Measurements from ENCODE around the gene METTL25.

The METTL25 gene

DNA sequence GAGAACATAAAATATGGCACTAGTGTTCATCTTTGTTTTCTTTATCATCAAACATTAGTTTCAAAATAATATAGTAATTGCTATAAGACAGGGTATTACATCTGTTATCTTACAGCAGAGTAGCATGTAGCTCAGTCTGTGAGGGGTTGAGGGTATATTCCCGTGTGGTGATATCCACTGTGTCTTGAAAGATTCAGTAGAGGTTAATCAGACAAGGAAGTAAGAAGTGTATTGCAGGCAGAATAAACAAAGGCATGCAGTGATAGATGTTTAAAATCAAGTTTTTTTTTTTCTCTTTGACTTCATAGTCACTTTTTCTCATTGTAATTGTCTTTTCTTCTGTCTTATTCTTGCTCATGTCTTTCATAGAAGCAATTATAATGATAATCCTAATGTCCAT, 48.3 kb downstream of the METTL25 start:
- DNase-seq = no peak

DNA sequence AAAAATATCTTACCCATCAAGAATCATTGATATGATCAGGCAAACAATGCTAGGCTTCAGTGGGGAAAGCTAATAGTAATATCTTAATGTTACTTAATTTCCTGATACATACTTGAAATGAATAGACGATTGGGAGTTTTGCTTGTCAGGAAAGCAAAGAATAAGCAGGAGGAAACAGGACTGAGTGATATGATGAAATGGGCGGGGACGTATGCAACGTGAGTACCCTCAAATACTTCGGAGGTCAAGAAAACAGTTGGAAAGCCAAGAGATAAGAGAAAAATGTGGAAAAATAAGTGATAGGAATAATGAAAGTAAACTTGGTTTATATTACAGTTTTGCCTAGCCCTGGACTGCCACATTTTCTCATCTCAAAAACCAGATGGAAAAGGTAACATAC, 49.2 kb downstream of the METTL25 start:
- DNase-seq = no peak

GRCh38 chr12:82408844-82409243, 50.5 kb downstream of the METTL25 start:
- no peak for DNase-seq

- no peak for DNase-seq
Measured at GRCh38 chr12:82411546-82412230, 53.4 kb downstream of the METTL25 start.

DNA sequence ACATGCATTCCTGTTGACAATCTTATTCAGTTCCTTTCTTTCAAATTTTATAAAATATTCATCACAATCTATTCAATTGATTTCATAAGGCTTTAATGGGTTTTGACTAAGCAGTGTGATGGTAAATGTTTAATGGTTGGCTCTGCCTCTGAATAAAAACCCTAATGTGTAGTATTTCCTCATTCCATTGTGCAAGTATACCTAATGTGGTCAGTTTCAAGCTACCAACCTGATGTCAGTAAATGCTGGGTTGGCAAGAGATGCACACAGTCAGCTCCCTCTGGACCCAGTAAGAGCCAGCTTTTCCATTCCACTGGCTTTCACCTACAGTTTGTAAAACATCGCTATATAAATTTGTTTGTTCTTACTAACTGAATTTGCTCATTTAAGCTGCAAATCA, 53.9 kb downstream of the METTL25 start:
- DNase-seq = no peak

DNA sequence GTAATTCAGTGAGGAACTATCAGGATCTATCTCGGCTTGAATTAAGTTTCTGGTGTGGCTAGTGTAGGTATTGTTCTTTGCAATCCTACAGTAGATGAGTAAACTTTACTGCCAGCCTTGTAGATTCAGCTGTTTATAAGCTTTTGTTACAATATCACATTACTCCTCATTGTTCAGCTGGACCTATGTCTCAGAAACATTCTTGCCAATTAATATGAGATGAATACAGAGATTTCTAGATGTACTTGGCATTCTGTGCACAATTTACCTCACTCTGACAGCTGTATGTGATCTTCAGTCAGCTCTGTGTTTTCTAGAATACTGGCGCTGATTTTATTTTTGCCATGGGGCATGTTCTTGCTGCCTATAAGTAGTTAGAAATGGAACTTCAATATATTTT, 55.7 kb downstream of the METTL25 start:
- no peak for DNase-seq

- DNase-seq = no peak
Measured at GRCh38 chr12:82414926-82415325, 56.6 kb downstream of the METTL25 start.

- DNase-seq = no peak
Measured at GRCh38 chr12:82415402-82415801, 57.1 kb downstream of the METTL25 start.

DNA sequence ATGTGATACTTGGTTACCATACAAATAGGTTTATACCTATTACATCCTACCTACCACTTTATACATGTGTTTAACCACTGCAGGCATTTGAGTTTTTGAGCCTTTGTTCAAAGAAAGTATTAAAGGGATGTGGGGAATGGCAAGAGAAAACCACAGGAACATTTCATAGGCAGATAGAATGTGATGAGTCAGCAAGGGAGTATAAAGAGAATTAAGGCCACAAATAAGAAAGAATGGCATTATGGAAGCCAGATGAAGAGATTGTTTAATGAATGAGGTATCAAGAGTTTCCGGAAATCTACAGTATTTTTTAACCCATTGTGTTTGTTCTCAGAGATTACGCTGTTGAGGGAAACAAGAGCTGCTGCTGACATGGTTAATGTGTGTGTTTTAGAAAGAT, 66.9 kb downstream of the METTL25 start:
- DNase-seq = no peak

DNA sequence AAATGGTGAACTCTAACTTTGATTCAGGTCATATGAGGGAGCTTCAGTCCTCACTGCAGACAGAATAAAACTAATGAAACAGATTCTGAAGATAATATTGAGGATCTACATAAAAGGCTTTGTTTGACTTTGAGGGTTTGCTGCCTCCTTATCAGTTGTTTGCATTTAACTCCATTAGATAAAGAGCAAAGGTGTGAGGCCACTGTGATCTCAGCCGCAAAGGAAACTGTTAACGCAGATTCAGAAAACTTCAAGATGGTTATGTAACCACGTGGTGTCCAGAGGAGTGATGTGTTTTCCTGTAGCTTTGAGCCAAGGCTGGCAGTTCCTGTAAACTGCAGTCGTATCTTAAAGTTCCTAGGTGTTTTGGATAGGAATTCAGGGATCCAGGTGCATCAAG, 67.8 kb downstream of the METTL25 start:
- no peak for DNase-seq

DNA sequence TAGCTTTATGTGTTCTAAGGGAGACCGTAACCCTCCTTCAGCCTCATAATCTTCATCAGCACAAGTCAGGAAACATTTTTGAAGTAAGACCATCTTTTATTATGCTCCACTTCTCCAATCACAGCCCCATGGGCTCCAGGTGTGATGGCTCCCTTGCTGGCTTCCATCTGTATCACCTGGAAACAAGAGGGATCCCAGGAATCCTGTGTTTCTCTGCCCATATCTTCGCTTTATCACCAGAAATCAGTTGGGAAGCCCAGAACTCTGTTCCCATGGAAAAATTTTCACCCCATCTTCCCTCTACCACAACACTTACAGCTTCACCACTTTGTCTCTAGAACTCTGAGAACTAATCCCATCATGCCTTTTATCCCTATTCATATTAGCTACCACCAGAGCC, 68.3 kb downstream of the METTL25 start:
- no peak for DNase-seq

DNA sequence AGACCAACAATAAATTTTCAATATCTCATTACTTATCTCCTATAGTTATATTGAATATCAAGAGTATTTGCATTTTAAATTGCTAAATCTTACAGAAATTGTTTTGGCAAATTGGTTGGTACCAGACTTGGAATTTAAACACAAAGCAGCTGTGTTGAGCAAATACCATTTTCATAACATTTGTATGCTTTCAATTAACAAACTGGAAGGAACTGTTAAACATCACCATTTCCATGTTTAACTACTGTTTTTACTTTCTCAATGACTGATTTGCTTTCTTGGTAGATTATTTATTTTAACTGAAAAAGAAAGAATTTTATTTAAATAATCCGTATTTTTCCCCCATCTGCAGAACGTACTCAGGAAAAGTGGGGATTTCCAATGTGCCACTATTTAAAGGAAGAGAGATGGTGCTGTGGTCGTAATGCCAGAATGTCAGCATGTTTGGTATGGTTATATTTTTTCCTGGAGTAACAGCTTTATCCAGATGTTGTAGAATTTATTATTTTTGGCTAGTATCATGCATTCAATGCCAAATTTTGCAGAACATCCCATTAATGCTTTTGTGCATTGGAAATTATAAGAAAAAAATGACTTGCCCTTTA, 72.3 kb downstream of the METTL25 start:
- no peak for DNase-seq

- no peak for DNase-seq
Measured at GRCh38 chr12:82434392-82434911, 76.1 kb downstream of the METTL25 start.

GRCh38 chr12:82436354-82436753, 78.0 kb downstream of the METTL25 start:
- no peak for DNase-seq

- no peak for DNase-seq
Measured at GRCh38 chr12:82437744-82438143, 79.4 kb downstream of the METTL25 start.

GRCh38 chr12:82438356-82438755, 80.0 kb downstream of the METTL25 start:
- no peak for DNase-seq

GRCh38 chr12:82440885-82441284, 82.6 kb downstream of the METTL25 start:
- DNase-seq = no peak

- no peak for DNase-seq
Measured at GRCh38 chr12:82448911-82449578, 90.7 kb downstream of the METTL25 start.

- no peak for DNase-seq
Measured at GRCh38 chr12:82456633-82457032, 98.3 kb downstream of the METTL25 start.

- DNase-seq = no peak
Measured at GRCh38 chr12:82458101-82458500, 99.8 kb downstream of the METTL25 start.

DNA sequence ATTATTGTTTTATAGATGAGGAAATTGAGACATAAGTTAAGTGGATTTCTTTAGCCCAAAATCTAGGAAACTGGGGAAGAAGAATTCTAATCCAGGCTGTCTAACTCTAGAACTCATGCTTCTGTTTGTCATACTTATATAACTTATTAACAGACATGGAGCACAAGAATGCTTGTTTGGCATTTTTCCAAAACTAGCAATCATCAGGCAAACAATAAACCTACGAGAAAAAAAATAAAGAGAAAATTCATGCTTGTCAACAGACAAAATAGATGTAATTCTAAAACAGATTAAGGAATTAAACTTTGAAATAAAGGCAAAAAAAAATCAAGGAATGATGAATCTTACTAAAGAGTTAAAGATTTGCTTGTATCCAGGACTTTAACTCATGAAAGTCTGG, 103.1 kb downstream of the METTL25 start:
- DNase-seq = no peak

DNA sequence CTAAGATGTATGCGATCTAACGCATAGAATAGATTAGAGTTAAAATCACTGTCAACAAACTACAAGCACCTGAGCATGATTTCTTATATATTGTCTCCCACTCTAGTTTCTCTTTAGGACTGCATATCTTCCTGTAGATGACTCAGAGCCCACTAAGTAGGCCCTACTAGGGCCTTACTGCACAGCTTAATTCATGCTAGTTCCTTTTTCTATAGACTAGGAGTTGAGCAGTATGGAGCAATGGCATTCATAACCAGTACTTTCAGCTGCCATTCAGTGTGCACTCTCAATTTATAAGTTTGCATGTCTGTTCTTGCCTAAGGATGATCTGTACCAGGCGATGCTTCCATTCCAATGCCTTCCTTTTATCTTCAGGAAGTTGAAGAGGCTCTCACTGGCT, 103.5 kb downstream of the METTL25 start:
- DNase-seq = no peak

- DNase-seq = no peak
Measured at GRCh38 chr12:82468563-82468962, 110.2 kb downstream of the METTL25 start.

All from C1 segment of cervical spinal cord (tissue), 14 donors.